ENCODE results near the gene PTGDS.

Gene PTGDS

DNA sequence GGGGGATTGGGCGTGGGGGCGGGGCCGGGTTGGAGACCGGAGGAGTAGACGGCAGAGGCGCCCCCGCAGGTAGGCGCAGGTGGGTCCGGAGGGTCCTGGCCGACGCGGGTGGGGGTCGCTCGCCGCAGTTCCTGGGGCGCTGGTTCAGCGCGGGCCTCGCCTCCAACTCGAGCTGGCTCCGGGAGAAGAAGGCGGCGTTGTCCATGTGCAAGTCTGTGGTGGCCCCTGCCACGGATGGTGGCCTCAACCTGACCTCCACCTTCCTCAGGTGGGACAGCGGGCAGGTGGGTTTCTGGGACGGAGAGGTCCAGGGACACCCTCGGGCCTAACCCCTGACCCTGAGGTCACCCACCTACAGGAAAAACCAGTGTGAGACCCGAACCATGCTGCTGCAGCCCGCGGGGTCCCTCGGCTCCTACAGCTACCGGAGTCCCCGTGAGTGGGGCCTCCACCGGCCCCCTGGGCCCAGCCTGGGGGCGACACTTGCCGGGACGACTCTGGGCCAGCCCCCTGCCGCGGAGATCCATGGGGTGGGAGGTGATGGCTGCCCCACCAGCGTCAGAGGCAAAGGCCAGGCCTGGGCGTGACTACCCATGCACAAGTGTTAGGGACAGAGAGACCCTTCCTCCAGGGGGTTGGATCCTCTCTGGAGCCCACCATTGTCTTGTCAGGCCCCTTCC is 1.7 kb downstream of the PTGDS start:
- no peak for DNase-seq (ENCODE audit: extremely low read depth, low read depth)
- TF ChIP-seq, protein P1, sequence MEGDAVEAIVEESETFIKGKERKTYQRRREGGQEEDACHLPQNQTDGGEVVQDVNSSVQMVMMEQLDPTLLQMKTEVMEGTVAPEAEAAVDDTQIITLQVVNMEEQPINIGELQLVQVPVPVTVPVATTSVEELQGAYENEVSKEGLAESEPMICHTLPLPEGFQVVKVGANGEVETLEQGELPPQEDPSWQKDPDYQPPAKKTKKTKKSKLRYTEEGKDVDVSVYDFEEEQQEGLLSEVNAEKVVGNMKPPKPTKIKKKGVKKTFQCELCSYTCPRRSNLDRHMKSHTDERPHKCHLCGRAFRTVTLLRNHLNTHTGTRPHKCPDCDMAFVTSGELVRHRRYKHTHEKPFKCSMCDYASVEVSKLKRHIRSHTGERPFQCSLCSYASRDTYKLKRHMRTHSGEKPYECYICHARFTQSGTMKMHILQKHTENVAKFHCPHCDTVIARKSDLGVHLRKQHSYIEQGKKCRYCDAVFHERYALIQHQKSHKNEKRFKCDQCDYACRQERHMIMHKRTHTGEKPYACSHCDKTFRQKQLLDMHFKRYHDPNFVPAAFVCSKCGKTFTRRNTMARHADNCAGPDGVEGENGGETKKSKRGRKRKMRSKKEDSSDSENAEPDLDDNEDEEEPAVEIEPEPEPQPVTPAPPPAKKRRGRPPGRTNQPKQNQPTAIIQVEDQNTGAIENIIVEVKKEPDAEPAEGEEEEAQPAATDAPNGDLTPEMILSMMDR (IDR thresholded peaks at IDR 0.05; ENCODE audit: low read depth, low read length) = no peak

DNA sequence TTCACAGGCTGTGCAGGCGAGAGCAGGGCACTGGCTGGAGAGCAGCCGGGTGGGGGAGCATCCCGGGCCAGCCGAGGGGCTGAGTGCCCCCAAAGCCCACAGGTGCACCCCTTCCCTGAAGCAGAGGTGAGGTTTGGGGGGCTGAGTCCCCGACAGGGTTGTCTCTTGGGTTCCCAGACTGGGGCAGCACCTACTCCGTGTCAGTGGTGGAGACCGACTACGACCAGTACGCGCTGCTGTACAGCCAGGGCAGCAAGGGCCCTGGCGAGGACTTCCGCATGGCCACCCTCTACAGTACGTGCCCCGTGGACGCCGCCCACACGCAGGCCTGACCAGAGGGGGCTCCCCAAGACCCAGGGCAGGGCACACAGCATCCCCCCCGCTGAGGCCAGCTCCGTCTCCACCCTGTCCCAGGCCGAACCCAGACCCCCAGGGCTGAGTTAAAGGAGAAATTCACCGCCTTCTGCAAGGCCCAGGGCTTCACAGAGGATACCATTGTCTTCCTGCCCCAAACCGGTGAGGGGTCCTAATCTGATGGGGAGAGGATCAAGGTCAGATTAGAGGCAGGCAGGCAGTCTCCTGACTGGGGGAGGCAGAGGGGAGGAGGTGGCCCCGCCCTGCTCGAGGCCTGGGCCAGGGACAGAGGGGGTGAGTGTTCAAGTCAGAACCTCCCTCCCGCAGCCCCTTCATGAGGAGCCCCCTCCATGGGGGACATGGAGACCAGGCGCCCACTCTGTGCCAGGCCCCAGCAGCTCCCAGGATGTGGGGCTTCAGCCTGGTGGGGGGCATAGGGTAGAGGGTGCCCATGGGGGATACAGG is 2.7 kb downstream of the PTGDS start:
- TF ChIP-seq, protein P1 (IDR thresholded peaks at IDR 0.05; ENCODE audit: low read depth, low read length) = no peak
- DNase-seq (ENCODE audit: extremely low read depth, low read depth) = no peak

DNA sequence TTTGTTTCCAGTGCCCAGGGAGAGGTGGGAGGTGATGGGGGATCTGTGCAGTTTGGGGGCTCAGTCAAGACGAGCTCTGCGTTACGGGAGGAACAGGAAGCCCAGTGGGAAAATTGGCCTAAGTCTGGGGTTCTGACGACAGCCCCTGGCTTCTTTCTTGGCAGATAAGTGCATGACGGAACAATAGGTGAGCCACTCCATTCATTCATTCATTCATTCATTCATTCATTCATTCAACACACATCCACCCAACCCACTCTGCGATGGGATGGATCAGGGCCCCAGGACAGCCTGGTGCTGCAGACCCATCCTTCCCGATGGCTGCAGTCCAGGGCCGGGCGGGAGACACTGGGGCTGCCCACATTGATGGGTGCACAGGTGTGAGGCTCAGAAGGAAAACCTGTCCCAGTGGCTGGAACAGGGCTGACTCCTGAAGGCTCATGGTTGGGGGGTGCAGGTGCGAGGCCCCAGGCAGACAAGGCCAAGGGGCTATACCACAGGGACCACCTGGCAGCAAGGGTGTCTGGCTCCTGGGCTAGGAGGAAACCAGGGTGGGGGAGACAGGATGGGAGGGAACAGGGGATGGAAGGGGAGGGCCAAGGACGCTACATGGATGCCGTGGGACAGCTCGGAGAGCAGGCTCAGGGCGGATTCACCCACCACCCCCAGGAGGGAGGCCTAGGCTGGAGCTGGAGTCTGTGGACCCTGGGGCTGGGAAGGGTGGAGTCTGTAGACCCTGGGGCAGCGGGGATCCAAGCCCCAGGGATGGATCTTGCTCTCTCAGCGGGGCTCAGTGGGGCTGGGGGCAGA is 3.6 kb downstream of the PTGDS start:
- no peak for DNase-seq (ENCODE audit: extremely low read depth, low read depth)
- TF ChIP-seq, protein P1 (IDR thresholded peaks at IDR 0.05; ENCODE audit: low read depth, low read length) = no peak

DNA sequence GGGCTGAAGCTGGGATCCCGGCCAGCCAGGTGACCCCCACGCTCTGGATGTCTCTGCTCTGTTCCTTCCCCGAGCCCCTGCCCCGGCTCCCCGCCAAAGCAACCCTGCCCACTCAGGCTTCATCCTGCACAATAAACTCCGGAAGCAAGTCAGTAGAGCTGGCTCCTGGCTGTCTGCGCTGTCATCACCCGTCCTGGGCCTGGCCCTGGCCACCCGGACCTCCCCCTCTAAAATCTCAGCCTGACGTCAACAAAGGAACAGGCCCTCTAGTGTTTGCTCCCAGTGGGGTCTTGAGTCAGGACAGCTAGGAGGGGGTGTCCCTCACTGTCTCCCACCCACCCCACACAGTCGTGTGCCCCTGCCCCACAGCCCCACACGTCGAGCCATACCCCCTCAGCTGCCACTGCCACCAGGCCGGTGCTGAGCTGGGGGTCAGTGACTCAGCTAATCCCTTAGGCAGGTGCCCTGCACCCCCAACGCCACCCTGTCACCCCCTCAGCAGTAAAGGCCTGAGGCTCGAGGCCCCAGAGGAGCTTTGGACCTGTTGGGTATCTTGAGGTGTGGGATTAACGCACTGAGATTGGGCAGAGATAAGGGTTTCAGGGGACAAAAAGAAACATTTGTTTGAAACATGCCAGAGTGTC is 4.4 kb downstream of the PTGDS start:
- DNase-seq (ENCODE audit: extremely low read depth, low read depth) = no peak
- TF ChIP-seq, protein P1 (IDR thresholded peaks at IDR 0.05; ENCODE audit: low read depth, low read length) = no peak

DNA sequence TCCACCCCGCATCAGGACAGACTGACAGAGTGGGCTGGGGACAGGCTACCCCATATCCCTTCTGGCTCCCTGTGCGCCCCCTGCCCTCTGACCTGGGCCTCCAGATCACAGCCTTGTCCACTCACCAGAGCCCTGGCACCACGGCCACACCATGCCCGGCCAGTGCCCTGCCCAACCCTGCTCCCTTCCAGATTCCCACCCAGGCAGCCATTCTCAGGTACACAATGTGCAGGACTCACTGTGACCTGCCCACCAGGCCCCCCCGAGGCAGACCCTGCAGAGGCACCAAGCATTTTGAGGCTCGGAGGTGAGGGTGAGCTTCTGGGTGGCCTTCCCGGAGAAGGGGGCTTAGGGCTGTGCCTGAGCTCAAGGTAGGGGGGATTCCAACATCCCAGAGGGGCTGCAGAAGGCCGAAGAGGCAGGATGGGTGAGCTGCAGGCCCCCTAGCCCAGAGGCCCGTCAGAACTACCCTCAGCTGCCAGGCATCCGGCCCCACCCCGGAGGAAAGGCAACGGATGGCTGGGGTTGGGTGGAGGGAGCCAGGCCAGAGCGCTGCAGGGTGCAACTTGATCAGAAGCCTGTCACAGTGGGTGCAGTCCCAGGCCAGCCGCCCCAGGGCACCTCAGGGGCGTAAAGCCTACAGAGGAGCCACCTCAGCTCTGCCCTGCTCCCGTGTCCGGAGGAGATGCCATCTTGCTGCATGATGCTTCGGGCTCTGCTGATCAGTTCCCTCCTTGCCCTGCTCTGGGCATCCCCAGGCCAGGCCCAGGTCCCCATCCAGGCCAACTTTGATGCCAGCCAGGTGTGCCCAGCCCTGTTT is 5.1 kb downstream of the PTGDS start, which contains the start of gene LCNL1:
LCNL1 (plus strand) TSS at position 762 of the 820 bp plus-strand sequence. CDS start 594 bp downstream, outside the sequence.
- no peak for DNase-seq (ENCODE audit: extremely low read depth, low read depth)
- TF ChIP-seq, protein P1 (IDR thresholded peaks at IDR 0.05; ENCODE audit: low read depth, low read length) = no peak

DNA sequence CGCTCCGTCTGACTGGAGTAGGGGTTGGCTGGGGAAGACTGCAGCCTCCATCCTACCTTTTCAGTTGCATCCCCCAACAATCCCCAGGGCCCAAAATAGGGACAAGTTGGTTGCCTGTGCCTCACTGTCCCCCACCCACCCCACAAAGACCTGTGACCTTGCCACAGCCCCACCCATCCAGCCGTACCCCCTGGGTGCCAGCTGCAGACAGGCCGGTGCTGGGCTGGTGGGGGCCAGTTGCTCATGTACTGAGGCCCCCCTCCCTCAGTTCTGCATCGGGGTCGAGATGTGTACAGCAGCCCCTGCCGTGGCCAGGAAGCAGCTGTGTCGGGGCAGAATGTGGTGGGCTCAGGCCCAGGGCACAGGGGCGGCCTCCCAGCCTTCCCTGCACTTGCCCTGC is 5.9 kb downstream of the PTGDS start:
- TF ChIP-seq, protein P1 (IDR thresholded peaks at IDR 0.05; ENCODE audit: low read depth, low read length) = no peak
- no peak for DNase-seq (ENCODE audit: extremely low read depth, low read depth)
